Cardiac fibroblast (primary cell): Measurements from ENCODE around the gene CANT1.
A peak's percentile ranks its signal among the peaks of the same experiment; 100 is the strongest.

ENCODE experiments used
- DNase-seq, 2 donors: peaks; one replicate each; pipeline versions ENCODE4 v3.0.0 to v3.0.0-alpha.2; 2010; ENCODE audit warnings: low read depth in 2 of 2
- H3K4me3 ChIP-seq, 2 donors: replicated peaks in 1 of 2; 1 replicate in 1 of 2; 2 replicates in 1 of 2; pipeline ENCODE4 v1.5.1; 2011; ENCODE audit warnings: low read depth in 2 of 2, low read length in 2 of 2, mild to moderate bottlenecking in 2 of 2, moderate library complexity in 1 of 2
- TF ChIP-seq, protein P1 (sequence below): IDR thresholded peaks from one replicate; pipeline ENCODE4 v1.5.1; 2011; ENCODE audit warnings: low read depth, mild to moderate bottlenecking, low read length, inconsistent platforms

The CANT1 gene

GRCh38 chr17:78973792-78974520 is 35.6 kb downstream of the CANT1 start:
- DNase-seq, result no peak
- TF ChIP-seq, protein P1, sequence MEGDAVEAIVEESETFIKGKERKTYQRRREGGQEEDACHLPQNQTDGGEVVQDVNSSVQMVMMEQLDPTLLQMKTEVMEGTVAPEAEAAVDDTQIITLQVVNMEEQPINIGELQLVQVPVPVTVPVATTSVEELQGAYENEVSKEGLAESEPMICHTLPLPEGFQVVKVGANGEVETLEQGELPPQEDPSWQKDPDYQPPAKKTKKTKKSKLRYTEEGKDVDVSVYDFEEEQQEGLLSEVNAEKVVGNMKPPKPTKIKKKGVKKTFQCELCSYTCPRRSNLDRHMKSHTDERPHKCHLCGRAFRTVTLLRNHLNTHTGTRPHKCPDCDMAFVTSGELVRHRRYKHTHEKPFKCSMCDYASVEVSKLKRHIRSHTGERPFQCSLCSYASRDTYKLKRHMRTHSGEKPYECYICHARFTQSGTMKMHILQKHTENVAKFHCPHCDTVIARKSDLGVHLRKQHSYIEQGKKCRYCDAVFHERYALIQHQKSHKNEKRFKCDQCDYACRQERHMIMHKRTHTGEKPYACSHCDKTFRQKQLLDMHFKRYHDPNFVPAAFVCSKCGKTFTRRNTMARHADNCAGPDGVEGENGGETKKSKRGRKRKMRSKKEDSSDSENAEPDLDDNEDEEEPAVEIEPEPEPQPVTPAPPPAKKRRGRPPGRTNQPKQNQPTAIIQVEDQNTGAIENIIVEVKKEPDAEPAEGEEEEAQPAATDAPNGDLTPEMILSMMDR, result no peak
- H3K4me3 ChIP-seq, result no peak overlapping the region

DNA sequence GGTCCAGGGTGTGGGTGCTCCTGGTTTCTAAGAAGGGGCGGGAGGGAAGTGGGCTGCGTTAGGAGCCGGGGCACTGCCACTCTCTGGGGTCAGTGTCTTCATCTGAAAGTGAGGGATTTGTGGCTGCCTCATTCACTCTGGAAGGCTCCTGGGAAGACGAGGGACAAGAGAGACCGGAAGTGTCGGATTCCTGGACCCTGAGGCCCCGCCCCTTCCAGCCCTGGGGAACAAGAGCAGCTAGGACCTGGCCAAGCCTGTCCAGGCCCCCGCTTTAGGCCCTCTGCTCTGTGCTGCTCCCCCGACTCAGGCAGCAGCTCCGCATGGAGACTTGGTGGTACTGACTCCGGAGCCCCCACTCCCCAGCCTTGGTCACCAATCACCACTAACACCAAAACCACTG is 36.4 kb downstream of the CANT1 start:
- DNase-seq, result peak in 1 of 2 donors; percentile 34
- no peak overlapping the region for H3K4me3 ChIP-seq
- TF ChIP-seq, protein P1, result no peak

- TF ChIP-seq, protein P1, result no peak
- H3K4me3 ChIP-seq, result no peak overlapping the region
Measured at GRCh38 chr17:78972507-78973105, 37.0 kb downstream of the CANT1 start.

DNA sequence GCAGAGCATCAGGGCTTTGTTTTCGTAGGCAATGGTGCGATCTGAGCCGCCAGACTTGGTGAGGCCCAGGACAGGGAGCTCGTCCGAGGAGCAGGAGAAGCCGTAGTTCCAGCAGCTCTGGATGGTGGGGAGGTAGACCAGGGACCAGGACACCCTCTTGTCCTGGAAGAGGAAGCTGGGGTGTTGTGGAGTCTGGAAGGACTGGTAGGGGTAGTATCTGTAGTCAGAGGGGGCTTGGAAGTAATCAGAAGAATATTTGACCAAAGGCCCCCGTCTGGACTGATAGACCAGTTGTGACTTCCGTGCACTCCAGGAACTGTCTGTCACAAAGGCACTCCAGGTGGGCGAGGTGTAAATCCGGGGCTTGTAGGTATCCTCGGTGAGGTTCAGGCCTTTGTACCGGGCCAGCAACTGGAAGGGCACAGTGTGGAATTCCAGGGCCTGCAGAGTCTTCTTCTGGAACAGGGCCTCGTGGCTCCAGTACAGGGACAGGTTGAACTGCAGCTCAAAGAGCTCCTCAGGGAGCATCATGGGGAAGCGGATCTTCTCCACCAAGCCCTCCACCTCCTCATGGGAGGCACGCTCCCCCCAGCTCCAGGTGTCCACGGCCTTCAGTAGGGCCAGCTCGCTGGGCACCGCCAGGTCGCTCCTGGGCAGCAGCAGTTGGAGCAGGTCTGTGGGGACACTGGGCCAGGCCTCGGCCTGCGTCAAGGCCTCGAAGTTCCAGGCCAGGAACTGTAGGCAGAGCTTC is 37.6 kb downstream of the CANT1 start:
- TF ChIP-seq, protein P1, result no peak
- no peak for DNase-seq
- H3K4me3 ChIP-seq, result no peak overlapping the region

More at GRCh38 chr17:78972507-78973105, 37.0 kb downstream of the CANT1 start:
- DNase-seq, result no peak

DNA sequence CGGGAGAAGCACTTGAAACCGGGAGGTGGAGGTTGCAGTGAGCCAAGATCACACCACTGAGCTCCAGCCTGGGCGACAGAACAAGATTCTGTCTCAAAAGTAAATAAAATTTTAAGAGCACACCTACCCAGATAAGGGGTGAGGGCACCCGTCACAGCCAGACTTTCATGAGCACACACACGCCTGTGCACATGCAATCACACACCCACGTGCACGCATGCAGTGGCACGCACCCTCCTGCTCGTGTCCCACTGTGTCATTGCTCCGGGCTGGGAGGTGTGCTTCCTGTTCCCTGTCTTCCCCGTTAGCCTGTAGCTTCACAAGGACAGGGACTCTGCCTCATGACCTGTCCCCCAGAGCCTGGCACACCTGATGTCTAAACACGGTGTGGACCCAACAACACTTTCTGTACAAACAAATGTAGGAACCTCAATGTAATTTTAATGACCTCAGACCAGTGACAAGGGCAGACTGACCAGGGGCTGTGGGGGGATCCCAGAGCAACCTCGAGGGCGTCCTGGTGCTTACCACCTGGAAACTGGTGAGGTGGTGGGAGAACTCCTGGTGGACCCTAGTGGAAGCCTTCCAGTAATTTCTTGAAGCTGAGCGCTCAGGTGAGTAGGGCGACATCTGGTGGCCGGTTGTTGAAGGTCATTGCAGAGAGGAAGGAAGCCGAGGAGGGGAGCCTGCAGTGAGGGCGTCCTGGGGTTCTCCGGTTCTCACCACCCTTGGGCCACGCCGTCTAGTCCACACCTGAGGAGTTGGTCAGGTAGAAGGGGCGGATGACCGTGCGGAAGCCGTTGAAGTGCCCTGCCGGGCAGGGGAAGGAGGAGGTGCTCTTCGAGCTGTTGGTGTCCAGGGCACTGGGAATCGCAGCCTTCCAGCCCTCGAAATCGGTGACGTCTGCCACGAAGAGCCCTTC is 38.5 kb downstream of the CANT1 start:
- peak; percentile 82 for DNase-seq
- no peak overlapping the region for H3K4me3 ChIP-seq
- TF ChIP-seq, protein P1, result peak; percentile 87

DNA sequence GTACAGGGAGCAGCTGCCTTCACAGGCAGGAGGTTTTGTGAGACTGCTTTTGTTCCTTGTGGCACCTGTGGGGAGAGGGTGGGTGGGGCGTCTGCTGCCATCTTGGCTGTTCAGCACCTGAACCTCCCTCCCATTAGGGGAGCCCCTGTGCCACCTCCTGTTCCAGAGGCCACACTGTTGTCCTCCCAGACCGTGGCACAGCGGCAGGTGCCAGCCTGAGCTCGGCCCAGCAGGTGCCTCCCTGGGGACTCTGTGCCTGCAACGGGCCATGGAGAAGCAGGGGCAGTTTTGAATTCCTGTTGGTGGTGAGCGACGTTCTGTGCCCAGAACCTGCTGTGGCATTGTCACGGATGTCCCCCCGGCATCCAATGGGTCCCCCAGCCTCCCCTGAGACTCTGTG is 39.7 kb downstream of the CANT1 start:
- TF ChIP-seq, protein P1, result no peak
- no peak overlapping the region for H3K4me3 ChIP-seq
- DNase-seq, result no peak
